GM21390 (cell line): ENCODE data around the gene ITSN1.

ENCODE experiments used
- ATAC-seq: cut with Tn5 transposase; IDR thresholded peaks from one replicate; pipeline ENCODE4 v1.9.1; 2021; ENCODE audit not compliant: unreplicated experiment

ITSN1 gene

DNA sequence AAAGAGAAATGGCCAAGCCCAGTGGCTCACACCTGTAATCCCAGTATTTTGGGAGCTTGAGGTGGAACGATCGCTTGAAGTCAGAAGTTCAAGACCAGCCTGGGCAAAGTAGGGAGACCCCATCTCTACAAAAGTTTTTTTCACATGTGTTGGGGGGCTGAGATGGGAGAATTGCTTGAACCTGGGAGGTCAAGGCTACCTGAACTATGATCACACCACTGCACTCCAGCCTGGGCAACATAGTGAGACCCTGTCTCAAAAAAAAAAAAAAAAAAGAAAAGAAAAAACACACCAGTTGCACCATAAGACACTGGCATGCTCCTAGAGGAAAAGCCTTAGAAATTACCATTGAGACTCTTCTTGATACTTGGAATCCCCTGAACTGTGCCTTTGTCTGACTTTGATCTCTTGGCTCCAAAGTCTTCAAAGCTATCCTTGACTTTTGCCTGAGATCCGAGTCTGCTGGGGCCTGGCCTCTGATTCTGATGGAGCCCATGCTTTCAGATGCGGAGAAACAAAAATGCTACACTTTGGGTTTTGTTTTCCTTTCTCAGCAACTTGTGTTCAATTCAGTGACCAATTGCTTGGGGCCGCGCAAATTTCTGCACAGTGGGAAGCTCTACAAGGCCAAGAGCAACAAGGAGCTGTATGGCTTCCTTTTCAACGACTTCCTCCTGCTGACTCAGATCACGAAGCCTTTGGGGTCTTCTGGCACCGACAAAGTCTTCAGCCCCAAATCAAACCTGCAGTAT, 239.6 kb downstream of the ITSN1 start:
- no peak for ATAC-seq

DNA sequence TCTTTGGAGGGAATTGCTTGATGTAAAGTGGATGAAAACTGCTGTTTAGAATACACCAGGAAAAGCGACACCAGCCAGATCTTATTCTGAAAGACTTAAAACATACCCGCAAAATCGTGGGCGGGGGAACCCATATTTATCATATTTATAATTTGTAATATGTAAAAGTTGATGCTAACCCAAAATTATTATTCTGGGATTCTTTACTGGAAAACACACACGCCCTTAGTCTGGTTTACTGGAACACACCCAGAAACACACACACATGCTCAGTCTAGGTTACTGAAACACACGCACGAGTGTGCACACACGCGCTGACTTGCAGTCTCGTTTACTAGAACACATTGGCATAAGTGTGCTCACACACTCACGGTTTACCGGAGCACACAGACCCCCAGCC, 240.8 kb downstream of the ITSN1 start:
- ATAC-seq = no peak

DNA sequence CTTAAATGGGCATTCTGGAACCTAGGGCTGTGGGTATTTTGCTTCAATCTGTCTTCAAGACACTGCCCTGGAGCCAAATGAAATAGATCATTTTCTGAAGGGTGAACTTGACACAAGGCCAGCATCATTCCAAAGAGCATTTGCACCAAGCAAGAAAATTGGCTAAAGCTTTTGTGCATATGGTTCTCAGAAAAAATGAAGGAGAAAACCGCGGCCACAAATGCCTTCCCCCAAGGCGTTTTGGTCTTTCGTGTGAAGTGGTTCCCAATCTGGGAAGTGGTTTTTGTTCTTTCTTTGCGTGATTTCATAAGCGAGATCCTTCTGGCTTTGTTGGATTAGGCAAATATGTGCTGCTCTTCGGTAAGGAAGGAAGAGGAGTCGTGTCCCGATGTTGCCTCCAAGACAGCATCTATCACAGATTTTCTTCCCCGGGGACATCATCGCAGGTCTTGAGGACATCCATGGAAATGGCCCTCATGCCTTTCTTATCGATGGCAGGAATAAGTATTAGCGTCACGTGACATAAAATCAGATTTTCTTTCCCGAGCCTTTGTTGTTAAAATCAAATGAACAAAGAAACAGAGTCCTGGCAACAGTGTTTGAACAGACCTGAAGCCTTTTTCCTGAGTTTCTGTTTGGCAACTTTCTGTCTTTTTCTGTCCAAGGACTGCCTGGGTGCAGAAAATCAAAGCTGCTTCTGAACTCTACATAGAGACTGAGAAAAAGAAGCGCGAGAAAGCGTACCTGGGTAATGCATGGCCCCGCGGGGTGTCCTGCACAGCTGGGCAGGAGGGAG, 242.3 kb downstream of the ITSN1 start:
- ATAC-seq = no peak

DNA sequence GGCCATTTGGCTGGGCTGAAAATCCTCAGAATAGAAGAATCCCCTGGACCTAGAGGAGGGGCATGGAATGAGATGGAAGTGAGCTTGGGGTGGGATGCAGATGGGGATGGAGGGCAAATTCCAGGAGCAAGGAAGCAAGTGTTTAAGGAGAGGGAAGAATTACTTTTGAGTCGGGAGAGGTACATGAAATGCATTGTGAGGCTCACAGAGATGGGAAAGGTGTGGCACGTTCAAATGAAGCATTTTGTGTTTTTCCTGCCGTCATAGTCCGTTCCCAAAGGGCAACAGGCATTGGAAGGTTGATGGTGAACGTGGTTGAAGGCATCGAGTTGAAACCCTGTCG, 242.8 kb downstream of the ITSN1 start:
- no peak for ATAC-seq

DNA sequence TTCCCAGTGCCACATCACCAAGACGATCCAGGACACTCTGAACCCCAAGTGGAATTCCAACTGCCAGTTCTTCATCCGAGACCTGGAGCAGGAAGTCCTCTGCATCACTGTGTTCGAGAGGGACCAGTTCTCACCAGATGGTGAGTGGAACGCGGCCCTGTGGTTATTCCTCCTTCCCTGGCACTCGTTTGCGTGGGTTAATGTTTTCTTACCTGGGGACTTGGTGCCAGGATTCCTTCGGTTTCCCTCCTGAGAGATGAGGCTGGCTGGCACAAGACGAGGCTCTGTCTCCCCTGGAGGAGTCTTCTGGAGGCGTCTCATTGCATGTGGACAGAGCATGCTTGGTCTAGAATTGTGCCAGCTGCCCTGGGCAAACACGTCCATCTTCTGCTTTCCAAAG, 244.0 kb downstream of the ITSN1 start:
- ATAC-seq = no peak

DNA sequence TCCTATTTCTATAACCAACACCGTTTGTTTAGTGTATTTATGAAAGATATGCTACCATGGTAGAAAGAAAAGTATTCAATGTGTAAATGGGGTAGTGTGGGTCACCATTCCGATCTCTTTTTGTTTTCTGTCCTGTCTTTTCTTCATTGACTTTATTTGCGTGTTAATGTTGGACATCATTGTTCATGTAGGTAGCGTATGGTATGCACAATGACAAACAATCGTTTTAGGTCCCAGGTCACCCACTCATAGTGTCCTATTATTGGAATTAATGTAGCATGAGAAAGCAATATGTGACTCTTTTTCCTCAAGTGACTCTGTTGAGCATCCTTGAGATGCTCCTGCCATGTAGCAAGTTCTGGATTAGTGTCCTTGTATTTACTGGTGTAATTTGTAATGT, 247.9 kb downstream of the ITSN1 start:
- no peak for ATAC-seq

DNA sequence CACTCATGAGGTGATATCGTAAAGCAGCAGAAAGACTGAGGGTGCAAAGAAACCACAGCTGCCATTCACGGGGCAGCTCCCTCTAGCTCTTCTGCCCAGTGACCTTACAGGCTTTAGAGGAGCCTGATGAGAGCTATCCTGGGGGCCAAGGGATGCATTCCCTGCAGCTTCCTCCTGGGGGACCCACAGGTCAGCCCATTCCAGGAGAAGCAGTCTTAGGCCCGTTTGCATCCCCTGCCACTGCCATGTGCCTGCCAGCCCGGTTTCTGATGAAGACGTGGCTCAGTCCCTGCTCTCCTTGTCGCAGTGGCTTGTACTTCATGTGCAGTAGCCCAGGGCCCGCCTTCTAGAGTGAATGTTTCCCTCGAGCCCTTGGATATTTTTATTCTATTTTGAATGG, 250.6 kb downstream of the ITSN1 start:
- no peak for ATAC-seq

DNA sequence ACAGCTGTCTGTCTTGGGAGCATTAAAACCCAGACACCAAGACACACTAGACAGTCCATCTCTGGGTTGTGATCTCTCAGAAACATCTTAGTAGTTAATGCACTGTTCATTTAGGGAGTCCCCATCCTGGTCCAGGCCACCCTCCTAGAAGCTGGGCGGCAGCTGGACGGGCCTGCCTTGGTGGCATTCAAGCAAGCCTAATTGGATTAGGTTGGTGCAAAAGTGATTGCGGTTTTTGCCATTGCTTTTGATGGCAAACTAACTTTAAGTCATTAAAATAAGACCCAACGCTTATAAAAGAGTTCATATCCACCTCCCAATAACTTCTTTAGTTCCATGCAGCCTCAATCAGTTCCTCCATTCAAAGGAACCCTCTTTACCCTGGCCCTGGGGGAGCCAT, 251.6 kb downstream of the ITSN1 start:
- no peak for ATAC-seq

DNA sequence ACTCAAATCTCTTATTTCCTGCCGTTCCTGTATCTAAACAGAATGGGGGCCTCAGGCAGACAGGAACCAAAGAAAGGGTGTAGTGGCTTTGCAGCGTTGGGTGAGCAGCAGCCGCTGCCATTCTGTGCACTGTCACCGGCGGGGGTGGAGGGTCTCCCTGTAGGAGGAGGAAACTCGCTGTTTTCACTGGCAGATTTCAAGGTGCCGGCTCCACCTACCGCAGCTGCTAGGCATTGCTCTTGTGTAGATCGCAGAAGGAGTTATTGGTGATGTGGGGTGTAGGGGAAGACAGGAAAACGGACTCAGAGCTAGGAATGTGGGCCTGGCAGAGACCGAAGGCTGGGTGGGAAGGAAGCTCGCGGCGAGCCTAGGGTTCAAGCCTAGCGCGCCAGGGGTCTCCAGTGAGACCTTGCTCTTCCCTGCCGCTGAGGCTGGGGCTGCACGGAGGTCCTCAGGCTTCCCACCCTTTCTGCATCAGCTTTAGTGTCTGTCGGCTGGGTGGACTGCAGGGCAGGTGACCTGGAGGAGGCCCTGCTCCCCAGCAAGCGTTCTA, 252.5 kb downstream of the ITSN1 start:
- ATAC-seq = no peak

DNA sequence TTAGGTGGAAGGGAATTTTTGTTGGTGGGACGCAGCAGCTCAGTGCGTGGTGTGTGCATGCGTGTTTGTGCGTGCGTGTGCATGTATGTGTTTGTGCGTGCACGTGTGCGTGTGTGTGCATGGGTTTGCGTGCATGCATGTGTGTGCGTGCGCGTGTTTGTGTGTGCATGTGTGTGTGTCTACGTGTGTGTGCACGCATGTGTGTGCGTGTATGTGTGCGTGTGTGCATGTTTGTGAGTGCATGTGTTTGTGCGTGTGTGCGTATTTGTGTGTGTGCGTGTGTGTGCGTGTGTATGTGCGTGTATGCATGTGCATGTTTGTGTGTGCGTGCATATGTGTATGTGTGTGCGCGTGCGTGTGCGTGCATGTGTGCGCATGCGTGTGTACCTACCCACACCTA, 253.1 kb downstream of the ITSN1 start:
- ATAC-seq = no peak

DNA sequence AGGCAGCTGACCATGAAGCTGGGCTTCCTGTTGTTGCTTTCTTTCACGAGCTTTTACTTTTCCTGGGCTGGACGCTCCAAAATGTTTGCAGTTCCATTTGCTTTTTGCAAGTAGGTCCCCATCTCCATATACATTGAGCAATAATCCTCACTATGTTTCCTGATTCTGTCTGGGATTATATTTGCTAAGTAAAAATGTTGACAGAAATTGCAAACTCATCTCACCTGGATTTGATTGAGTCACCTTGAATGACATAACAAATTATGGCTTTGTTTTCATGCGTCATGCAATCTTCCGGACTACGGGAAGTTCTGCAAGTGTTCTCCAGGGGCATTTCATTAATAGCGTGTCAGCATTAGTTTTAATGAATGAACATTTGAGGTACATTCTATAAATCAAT, 254.4 kb downstream of the ITSN1 start:
- ATAC-seq = no peak

DNA sequence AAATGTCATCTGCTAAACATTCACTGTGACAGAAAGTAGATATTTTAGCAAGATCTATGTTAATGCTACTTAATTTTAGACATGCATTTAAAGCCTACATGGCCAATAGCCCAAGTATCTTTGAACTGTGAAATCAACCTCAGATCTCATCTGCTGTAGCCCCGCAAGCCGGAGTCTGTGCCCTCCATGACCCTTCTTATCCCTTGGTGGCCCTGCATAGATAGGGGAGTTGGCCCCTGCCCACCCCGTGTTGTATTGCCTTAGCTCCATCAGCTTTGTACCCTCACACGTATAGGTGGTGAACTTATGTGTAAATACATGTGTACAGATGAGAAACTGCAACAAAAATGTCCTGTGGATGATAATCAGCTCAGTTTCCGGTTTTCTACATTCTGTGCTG, 254.8 kb downstream of the ITSN1 start:
- ATAC-seq = no peak

DNA sequence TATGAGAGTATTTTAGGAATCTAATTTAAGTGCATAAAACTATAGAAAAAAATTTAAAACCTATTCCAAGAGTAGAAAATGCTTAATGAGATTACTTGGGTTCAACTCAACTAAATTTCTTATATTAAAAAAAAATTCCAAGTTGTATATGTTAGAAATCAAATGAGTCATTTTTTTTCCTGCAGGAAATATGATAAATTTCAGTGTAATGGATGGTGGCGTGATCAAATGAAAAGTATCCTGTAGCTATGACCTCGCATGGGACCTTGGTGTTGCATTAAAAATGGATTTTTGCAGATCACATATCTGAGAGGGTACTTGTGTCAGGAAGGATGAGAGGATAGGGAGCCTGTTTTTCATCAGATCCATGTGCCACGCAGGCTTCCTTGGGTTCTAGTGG, 255.4 kb downstream of the ITSN1 start:
- ATAC-seq = no peak

DNA sequence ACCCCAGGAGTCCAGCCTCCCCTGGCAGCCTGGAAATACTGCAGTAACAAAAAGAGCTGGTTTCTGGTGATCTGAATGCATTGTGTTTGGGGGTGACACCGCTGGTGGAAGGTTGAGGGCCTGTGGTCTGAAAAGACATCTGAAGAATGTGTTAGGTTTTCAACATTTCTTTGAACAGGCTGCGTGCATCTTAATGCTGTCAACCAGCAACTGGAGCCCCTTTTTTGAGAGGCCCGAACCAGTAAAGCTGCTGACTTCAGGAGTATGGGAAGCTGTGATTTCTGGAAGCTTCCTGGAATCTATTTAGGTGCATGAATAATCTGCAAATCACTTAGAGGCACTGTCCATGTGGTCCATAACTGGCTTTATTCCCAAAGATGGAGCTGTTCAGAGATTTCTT, 256.3 kb downstream of the ITSN1 start:
- ATAC-seq = no peak

DNA sequence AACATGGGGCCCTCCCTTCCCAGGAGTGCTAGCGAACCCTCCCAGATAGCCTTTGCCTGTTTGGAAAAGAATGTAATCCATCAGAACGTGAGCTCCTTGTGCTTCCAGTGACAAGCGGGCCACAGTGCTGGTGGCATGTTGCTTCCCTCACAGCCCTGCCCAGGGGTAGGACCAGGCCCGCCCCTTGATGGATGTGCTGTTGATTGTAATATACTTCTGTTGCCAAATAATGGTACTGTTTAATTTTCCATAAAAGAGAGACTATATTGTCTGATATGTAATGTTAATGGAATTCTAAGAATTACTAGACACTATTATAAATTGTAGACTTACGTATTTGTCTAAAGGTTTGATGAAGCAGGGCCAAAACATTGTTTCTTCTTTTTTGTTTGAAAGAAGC, 256.9 kb downstream of the ITSN1 start:
- no peak for ATAC-seq

DNA sequence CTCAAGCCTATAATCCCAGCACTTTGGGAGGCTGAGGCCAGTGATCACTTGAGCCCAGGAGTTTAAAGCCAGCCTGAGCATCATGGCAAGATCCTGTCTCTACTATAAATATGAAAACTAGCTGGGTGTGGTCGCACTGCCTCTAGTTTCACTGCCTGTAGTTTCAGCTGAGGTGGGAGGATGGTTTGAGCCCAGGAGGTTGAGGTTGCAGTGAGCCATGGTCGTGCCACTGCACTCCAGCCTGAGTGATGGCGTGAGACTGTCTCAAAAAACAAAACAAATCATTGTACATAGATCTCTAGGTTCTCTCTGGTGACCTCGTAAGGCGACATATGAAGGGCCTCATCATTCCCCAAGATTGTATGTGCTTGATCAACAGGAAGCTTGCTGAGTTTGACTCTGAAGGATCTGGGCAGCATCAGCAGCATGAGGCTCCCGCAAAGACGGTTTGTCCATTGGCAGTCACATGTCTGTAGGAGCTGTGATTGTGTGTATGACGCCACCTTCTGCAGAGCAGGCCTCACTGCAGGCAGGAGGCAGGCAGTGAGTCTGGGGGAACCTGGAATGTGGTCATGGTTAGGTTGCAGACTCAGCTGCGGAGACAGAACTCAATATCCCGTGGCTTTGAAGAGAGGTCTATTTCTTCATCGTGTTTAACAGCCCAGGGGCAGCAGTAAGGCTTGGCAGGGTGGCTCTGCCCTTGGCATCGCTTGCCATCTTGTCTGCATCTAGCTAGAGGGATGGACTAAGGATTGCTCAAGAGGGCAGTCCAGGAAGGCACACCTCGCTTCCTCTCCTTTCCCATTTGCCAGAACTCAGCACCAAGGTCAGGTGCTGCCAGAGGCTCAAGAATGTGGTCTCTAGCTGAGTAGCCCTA, 259.3 kb downstream of the ITSN1 start:
- ATAC-seq = no peak

DNA sequence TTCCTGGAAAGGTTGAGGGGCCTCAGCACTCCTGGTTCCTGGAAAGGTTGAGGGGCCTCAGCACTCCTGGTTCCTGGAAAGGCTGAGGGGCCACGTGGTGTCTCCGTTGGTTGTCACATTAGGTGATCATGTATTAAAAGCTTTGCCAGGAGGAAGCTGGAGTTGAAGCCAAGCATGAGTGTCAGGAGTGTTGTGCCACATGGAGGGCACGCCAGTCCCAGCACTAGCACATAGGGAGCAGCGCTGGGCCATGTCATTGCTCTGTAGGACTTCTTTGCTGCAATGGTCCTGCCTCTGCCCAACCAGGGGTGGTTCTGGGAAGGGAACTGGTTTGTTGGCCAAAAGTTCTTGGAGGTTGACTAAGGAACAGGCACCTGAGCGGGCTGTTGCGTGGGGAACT, 260.0 kb downstream of the ITSN1 start:
- no peak for ATAC-seq

DNA sequence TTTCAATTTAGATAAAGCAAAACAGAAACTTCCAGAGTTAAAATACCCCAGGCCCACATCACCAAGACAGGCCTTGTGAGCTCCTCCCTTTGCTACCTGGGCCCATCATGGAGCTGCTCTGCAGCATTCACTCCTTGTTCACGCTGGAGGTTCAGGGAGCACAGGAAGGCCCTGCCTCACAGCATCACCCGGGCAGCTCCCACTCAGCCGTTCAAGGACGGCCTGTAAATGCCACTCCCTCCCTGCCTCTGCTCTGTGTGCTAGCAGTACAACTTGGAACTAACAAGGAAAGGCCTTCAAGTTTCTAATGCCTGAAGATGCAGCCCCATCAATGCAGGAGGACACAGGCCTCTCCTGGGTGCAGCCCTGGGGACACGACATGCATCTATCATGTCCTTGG, 261.7 kb downstream of the ITSN1 start:
- ATAC-seq = no peak

DNA sequence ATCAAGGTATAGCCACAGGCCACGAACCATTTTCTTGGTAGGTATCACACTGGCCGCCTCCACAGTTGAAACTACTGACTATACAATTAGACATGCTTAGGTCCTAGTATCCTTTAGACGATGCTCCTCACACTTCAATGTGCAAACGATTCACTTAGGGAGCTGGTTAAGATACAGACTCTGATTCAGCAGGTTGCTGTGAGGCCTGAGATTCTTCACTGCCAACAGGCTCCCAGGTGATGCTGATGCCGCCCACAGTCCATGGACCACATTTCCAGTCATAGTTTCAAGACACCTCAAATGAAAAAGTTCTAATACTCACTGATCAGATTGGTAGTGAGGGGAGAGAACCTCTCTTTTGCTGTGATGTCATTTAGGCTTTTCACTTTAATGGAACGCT, 266.5 kb downstream of the ITSN1 start:
- no peak for ATAC-seq

DNA sequence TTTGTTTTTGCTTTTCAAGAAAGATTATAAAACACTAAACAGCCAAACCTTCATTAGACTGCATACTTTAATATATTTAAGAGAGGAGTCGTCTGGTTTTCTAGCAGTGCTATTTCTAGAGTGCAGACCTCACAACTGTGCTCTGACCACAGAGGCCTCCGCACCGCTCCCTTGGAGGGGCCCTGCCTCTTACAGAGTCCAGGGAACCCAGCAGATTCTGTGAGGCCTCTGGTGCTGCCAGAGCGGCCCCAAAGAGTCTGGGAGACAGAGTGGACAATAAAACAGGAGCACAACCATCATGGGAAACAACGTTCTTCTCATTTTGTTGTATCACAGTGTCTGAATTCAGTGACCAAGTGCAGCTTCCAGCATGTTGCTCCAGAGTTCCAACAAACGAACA, 267.5 kb downstream of the ITSN1 start:
- no peak for ATAC-seq

DNA sequence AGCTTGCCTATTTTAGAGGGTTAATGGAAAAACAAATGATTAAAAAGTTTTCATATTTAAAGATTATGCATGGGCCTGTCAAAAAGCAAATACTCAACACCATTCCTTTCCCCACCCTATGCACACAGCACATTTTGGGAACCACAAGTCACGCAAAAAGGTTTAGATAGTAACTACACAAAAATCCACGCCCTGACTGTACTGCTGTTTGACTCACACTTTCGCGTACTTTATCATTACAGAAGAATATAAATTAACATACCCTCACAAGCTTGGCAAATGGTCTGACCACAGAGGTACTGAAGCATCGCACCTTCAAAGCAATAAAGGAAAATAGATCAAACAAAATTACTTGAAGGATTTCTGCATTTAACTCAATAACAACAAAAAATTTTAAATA, 271.9 kb downstream of the ITSN1 start:
- no peak for ATAC-seq
